DMS53 (cell line): ENCODE results near the gene TMEM186.
"Not testable (repeated sequence)": the region's sequence is repeated elsewhere in the genome, so short reads cannot be mapped to it uniquely, and the experiment has no call there.

Experiments
- DNase-seq: peaks from one replicate; lab custom pipeline; 2025; lab: John Stamatoyannopoulos, UW

TMEM186 gene

DNA sequence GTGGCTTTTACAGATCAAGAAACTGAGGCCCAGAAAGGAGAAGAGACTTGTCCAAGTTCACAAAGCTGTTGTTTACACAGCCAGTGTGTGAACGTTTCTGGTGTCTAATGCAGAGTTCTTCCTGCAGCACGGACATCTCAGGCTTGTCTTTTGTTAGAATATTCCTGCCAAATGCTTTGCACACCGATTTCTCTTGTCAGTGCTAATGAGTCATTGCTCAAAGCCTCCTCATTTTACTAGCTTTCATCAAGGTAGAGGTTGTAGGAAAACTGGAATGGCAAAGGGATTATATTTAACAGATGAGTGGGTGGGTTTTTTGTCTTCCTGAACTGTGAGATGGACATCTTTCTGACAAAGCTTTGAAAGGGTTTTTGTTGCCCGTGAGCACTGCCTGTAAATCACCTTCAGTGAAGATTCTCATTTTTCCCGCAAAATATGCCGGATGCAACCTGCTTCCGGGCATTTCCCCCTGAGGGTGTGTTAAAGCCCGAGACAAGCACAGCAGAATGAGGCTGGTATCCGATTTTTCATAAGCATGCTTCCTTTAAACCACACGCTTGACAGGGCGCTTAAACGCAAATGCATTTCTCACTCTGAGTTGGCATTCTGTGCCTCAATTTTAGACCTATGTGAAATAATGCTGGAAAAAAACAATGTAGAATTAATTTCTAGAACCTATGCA is 14.9 kb upstream of the TMEM186 start:
- DNase-seq = no peak

- DNase-seq = no peak
Observed at GRCh38 chr16:8808613-8809353, 11.3 kb upstream of the TMEM186 start.

- DNase-seq = no peak
Observed at GRCh38 chr16:8808009-8808408, 10.6 kb upstream of the TMEM186 start.

DNA sequence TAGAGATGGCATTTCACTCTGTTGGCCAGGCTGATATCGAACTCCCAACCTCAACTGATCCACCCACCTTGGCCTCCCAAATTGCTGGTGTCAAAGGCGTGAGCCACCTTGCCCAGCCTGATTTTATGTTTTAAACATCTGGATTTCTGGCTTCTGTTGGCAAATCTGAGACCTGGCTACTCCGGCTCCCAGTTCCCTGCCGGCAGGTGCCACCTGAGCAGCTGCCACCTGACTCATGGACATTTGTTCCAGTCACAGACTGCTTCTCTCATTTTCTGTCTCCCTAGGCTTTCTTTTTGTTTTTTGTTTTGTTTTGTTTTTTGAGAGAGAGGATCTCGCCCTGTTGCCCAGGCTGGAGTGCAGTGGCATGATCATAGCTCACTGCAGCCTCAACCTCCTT is 9.8 kb upstream of the TMEM186 start:
- DNase-seq = no peak

DNA sequence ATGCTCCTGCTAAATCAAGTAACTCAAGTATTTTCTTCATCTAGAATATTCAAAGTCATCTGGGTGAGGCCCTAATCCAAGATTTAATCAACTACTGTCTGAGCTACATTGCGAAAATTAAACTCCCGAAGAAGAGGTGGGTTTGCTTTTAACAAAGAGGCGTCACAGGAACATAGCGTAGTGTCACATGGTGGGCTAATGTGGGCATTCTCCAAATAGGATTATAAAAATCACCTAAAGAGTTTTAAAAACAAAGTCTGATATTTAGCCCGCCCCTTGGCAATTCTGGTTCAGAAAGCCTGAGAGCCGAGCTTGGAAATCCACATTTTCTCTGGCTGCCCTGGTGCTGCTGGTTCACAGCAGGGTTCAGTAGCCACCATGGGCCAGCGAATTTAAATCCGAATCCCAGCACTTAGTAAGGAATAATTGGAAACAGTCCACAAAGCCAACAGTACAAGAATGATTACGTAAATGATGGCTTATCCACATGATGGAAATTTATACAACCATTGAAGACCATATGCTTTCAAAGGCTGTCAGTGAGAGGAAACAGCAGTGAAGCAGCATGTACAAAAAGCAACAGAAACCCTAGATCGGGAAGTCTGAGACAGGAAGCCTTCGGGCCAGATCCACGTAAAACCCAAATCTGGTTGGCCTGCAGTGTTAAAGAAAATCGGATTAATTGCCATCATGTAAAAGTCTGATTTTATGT is 9.0 kb upstream of the TMEM186 start:
- no peak for DNase-seq

- no peak for DNase-seq
Observed at GRCh38 chr16:8804313-8804712, 6.9 kb upstream of the TMEM186 start.

GRCh38 chr16:8803733-8804132 is 6.3 kb upstream of the TMEM186 start:
- not testable (repeated sequence) for DNase-seq

DNA sequence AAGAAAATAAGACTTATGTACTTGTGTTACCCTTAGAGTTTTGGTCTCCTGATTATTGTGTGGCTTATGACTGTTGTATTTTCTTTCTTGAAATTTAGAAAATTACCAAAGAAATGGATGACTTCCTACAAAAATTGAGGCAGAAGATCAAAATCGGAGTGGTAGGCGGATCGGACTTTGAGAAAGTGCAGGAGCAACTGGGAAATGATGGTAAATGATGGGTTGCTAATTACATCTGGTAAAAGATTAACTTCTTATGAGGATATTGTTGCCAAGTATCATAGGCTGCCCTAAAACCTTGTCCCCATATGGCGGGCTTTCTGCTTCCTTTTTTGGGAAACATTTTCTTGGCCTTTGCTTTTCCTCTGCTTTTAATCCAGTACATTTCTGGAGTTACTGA is 4.3 kb upstream of the TMEM186 start:
- no peak for DNase-seq

- no peak for DNase-seq
Observed at GRCh38 chr16:8798535-8799157, 1.2 kb upstream of the TMEM186 start.

DNA sequence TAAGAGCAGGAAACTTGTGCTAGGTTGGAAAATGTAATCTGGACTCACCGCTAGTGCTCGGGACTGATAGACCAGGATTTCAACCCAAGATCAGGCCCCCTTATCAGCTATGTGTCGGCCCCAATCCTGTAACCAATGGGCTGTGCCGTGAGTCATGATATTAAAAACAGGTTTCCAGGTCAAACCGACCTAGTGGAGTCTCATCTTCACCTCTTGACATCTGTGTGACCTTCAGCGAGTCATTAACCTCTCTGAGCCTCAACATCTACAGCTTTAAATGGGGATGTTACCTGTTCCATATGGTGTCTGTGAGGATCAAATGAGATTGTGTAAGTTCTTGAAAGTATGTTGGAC is 712 bp upstream of the TMEM186 start:
- DNase-seq = peak; percentile 57

DNA sequence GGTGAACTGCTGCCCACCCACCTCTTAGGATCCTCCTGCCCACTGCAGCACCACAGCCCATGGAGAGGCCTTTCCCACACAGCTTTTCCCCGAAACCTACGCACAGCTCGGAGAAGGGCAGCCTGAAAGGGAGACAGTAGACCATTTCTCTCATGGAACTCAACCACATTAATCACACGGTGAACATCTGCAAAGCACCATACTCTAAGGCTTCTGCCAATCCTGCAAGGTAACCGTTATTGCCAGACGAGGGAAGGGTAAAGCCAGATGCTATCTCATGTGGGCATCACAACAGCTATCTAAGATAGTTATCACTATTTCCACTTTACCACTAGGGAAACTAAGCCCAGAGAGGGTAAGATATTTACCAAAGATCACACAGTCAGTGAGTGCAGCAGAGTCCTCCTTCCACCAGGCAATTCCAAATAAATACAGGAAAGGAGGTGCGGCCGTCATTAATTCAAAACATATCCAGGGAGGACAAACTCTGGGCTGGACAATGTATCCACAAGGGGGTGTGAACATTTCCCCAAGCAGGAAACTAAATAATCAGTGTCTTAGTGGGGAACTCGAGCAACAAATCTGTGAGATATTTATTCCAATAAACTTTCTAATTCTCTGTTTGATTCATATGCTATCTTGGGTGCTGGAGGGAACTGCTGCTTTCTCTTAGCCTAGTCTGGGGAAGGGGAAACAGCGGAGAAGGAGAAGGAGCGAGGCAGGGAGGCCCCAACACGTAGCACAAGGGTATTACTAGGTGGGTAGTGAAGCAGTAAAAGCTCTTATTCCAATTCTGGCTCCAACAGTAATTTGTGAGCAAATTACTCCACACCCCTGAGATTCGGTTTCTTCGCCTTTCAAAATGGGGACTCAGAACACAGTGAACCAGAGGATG is 723 bp downstream of the TMEM186 start:
- DNase-seq = no peak

- no peak for DNase-seq
Observed at GRCh38 chr16:8795818-8796217, 1.6 kb downstream of the TMEM186 start.

DNA sequence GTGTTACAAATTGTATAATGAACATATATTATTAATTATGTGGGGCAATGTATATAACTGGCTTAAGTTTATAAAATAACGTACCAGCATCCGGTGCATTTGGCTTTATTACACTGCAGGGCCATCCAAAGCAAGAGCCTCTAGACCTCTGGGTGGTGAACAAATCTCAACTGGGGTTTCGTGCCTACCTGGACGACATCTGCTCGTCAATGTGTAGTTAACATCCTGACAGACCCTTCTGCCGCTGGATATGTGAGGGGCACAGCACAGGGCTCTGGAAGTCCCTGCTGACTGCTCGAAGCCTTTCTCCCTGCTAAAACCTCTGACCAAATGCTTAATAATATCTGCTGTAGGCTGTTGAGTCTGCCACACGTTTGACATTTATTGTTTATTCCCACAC is 2.3 kb downstream of the TMEM186 start:
- DNase-seq = peak; percentile 25

- DNase-seq = no peak
Observed at GRCh38 chr16:8788578-8789172, 8.8 kb downstream of the TMEM186 start.

GRCh38 chr16:8786316-8786715 is 11.1 kb downstream of the TMEM186 start:
- DNase-seq = not testable (repeated sequence)

DNA sequence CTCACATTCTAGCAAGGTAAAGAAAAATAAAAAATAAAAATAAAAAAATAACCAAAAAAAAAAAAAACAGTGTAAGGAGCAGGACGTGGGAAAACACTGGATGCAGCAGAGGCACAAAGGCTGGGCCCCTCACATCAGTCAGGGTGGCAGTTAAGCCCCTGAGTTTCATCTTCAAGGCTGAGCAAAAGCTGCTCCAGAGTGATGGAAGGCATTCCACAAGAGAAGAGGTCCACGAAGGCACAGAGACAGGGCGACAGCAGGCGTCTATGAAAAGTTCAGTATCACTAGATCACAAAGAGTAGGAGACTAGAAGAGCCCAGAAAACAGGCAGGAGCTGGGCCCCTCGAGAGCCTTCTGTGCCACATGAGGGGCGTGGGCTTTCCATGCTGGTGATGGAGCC is 12.0 kb downstream of the TMEM186 start:
- no peak for DNase-seq

DNA sequence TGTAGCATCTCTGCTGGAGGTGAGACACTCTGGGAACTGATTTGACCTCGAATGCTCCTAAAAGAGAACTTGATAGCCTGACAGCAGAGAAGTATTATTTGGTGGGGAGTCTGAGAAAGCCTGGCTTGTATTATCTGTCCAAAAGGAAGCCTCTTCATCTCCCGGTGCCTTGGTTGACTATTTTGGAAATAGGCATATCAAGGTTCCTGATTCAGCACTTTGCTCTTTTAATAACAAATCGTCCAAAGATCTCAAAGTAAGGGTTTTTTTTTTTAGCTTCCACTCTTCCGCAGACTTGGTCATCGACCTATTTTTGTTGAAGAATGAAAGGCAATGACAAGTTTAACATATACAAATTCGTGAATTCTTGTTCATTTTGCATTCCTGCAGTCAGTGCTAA is 14.8 kb downstream of the TMEM186 start:
- no peak for DNase-seq

- DNase-seq = no peak
Observed at GRCh38 chr16:8781797-8782196, 15.6 kb downstream of the TMEM186 start.

DNA sequence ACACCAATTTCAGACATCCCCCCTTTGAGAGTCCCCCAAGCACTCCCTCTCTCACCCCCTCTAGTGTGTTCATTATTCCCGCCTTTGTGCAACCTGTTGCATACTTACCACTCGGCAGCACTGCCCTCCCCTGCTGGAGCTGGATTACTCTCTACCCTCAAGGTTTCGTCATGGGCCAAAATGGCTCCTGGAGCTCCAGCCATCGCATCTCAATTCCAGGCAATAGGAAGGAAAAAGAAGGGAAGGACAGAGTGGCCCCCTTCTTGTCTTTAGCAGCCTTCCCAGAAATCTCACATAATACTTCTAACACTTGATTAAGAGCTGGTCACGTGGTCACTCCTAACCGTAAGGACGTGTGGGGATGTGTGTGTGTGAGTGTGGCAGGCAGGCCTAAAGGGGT is 20.2 kb downstream of the TMEM186 start:
- DNase-seq = no peak

- no peak for DNase-seq
Observed at GRCh38 chr16:8776129-8776584, 21.3 kb downstream of the TMEM186 start.

DNA sequence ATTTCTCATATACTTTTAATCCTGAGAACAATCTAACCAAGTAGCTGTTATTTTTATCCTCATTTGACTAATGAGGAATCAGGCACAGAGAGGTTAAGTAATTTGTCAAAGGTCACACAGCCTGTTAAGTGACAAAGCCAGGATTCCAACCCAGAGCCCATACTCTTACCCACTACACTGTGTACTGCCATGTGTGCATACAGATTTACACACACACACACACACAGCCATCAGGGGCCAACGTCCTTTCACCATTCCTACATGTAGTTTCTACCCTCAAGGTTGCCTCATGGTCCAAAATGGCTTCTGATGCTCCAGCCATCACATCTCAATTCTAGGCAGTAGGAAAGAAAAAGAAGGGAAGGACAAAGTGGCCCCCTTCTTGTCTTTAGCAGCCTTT is 22.1 kb downstream of the TMEM186 start:
- DNase-seq = no peak
